ENCODE results near the gene PLIN5.

Gene PLIN5, protein sequence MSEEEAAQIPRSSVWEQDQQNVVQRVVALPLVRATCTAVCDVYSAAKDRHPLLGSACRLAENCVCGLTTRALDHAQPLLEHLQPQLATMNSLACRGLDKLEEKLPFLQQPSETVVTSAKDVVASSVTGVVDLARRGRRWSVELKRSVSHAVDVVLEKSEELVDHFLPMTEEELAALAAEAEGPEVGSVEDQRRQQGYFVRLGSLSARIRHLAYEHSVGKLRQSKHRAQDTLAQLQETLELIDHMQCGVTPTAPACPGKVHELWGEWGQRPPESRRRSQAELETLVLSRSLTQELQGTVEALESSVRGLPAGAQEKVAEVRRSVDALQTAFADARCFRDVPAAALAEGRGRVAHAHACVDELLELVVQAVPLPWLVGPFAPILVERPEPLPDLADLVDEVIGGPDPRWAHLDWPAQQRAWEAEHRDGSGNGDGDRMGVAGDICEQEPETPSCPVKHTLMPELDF

DNA sequence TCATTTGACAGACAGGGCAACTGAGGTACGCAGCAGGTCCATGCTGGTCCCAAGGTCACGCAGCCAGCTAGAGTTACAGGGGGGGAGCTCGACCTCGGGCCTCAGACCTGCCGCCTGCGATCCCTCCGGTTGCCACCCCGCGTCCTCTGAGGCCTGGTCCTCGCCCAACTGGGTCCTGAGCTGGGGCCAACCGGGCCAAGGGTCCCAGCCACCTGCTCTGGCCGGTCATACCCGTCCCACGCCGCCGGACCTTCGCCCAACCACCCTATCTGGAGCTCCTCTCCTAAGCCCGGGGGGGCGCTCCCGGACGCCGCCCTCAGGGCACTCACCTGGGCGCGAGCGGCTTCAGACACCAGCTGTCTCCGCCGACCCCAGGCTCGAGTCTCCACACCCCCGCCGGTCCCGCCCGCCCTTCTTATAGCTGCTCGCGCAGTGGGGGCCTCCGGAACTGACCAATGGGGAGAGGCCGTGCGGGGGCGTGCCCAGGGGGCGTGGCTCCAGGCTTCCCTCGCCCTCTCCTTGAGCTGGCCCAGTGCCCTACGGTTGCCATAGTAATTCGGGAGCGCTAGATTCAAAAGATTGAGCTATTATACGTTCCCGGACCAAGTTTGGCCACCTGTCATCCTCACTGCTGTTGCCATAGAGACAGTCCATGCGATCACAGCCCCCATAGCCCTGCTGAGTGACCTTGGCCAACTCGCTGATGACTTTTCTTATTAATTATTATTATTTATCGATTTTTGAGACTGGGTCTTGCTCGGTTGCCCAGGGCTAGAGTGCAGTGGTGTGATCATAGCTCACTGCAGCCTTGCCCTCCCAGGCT, at the start of gene PLIN5:
Gene PLIN5, minus strand, starts transcription at position 389 of the 823 bp plus-strand sequence. CDS start 1,150 bp downstream, outside the sequence.
- CTCF ChIA-PET: interaction anchor here (0.6 to 1.6 kb wide), 5 partner anchors 10 to 1621 kb away, joined by 3 to 8 read pairs (median 4); no protein-coding TSS in a partner anchor
- DNase-seq: peak; percentile 52
- Mint-ChIP-seq H3K27ac (no peak within 1 kb of the TSS), H3K4me1 (peaks cover 5% of the 10 kb centered on the region), H3K36me3 (no peaks in the 10 kb centered on the region), H3K9me3 (no peaks in the 10 kb centered on the region), H3K27me3 (peaks cover 76% of the 10 kb centered on the region), H3K4me3 (no peak within 1 kb of the TSS)

DNA sequence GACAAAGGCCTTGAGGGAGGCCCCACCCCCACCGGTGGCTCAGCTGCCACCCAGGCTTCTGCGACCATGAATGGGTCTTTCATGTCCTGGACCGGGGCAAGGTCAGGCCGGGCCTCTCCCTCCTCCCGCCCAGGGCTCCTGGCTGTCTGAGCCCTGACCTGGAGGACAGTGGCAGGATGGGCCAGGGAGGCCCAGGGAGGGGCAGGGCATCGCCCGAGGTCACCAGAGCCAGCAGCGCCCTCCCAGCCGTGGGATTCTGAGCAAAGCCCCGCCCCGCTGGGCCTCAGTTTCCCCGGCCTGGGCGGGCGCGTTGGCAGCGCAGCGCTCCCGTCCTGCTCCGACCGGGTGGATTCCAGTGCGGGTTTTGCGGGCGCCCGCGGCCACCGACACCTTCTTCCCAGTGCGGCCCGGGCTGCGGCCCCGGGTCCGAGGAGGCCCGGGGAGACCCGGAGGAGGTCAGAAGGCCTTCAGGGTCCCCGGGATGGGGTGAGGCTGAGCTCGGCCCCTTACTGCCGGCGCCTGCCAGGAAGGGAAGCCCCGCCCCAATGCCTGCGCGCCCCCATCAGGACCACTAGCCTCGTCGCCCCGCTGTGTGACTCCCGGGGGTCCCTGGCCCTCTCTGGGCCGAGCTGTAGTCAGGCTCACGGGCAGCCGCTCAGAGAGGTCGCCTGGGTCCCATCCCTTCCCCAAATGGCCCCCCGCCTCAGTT, 49.1 kb upstream of the PLIN5 start:
- H3K36me3 Mint-ChIP-seq: no peaks in the 10 kb centered on the region
- H3K4me1 Mint-ChIP-seq: peaks cover 7% of the 10 kb centered on the region
- no peaks in the 10 kb centered on the region for H3K9me3 Mint-ChIP-seq
- no peak for DNase-seq
- H3K27me3 Mint-ChIP-seq: peaks cover 77% of the 10 kb centered on the region
- no peak overlapping the region for H3K27ac Mint-ChIP-seq
- CTCF ChIA-PET: interaction anchor here (0.8 kb wide), 1 partner anchor 52 kb away, joined by 6 read pairs; no protein-coding TSS in a partner anchor
- H3K4me3 Mint-ChIP-seq: no peak overlapping the region

DNA sequence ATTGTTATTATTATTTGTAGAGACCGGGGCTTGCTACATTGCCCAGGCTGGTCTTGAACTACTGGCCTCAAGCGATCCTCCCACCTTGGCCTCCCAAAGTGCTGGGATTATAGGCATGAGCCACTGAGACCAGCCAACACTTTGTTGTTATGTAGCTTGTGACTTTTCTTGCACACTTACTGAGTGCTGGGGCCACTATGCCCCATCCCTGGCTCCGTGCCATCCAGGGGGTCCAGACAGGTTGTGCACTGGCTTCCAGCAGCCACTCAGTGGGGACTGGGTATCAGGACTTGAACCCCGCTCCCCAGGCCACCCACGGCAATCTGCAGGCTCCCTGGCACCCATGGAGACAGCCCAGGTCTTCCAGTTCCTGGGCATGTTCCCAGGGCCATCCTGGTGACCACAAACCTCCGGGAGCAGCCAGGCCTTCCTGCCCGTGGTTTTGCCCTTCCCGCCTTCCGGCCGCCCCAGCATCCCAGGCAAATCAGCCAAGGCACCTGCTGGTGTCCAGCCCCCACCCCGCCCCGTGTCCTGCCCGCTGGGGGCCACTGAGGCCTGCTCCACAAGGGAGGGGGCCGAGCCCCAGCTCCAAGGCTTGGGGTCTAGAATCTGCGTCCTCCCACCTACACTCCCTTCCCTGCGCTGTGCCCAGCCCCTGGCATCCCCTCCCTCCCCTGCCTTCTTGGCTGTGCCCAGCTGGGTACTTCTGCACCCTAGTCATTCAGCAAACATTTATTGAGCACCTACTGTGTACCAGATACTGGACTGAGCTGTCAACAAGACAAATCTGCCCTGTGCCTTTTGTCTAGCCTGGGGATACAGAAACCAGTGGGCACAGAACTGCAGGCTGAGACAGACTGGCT, 48.2 kb upstream of the PLIN5 start:
- no peak overlapping the region for H3K4me3 Mint-ChIP-seq
- H3K27me3 Mint-ChIP-seq: peaks cover 86% of the 10 kb centered on the region
- no peaks in the 10 kb centered on the region for H3K9me3 Mint-ChIP-seq
- DNase-seq: no peak
- H3K4me1 Mint-ChIP-seq: peaks cover 7% of the 10 kb centered on the region
- H3K36me3 Mint-ChIP-seq: no peaks in the 10 kb centered on the region
- CTCF ChIA-PET: no interaction called here
- H3K27ac Mint-ChIP-seq: no peak overlapping the region

DNA sequence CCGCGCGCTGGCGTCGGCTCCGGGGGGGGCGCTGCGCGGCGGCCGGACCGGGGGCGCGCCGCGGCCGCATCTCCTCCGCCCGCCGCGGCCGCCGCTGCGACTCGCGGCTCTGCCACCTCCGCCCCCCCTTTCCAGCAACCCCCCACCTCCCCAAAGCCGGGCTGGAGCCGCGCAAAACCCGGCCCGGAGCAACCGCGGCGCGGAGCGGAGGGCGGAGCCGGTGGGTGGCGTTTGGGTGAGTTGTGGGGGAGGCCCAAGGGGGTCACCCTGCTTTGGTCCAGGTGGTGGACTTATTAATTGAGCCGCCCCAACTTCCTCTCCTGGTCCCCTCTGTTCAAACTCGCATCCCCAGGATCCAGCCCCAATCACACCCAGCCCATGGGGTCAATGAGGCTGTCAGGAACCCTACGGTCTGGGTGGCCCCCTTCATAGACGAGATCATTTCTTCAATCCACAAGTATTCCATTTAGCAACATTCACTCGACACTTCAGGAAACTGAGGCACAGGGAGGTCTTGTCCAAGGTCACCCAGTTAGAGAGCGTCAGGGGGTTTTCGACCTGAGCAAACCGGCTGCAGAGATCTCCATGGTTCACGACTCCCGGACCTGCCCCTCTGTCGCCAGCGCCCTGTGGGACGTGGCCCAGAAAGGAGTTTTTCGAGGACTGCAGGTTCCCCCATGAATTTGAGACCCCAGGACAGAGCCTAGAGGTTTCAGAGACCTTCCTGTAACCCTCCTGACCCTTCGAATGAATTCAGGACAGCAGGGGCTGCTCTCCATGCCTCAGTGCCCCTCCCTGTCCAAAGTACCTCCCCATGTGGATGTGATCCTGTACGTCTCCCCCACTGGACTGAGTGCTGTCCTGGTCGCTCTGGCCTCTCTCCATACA, 46.9 kb upstream of the PLIN5 start:
- no peak for DNase-seq
- peak overlapping the region; percentile 43 for H3K4me3 Mint-ChIP-seq
- peaks cover 92% of the 10 kb centered on the region for H3K27me3 Mint-ChIP-seq

DNA sequence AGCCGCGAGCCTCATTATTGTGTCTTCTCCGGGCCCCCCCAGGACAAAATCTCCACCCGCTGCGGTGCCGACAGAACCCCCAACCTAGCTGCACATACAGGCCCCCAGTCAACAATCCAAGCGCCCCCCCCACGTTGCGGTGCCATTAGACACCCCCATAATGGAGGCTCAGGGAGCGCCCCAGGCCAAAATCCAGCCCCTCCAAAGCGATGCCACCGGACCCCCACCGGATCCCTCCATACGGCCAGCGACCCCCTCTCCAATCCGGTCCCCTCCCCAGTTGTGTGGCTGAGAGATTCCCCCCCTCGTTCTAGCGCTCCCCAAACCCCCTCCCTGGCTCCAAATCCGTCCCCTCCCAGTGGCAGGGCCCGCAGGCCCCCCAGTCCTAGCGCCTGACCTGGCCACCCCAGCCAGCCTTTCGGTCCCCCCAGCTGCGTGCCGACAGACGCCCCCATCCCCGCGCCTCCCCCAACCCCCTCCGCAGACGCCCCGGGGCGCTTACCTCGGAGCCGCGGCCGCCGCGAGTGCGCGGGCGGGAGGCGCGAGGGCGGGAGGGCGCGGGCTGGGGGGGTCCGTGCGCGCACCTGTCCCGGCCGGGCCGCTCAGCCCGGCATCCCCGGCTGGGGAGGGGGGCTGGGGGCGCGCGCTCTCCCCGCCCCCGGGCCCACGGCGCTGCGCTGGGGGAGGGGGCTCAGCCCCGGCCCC, 46.1 kb upstream of the PLIN5 start:
- no peak overlapping the region for H3K27ac Mint-ChIP-seq
- H3K9me3 Mint-ChIP-seq: no peaks in the 10 kb centered on the region
- no peak for DNase-seq
- peaks cover 7% of the 10 kb centered on the region for H3K4me1 Mint-ChIP-seq
- H3K36me3 Mint-ChIP-seq: no peaks in the 10 kb centered on the region
- no peak overlapping the region for H3K4me3 Mint-ChIP-seq
- H3K27me3 Mint-ChIP-seq: peaks cover 97% of the 10 kb centered on the region
- CTCF ChIA-PET: interaction anchor here (1.3 kb wide), 1 partner anchor 56 kb away, joined by 3 read pairs; no protein-coding TSS in a partner anchor

More for the DNA sequence above, 46.9 kb upstream of the PLIN5 start:
- Mint-ChIP-seq H3K9me3 (no peaks in the 10 kb centered on the region), H3K27ac (no peak overlapping the region), H3K36me3 (no peaks in the 10 kb centered on the region), H3K4me1 (peaks cover 7% of the 10 kb centered on the region)
- CTCF ChIA-PET: no interaction called here

DNA sequence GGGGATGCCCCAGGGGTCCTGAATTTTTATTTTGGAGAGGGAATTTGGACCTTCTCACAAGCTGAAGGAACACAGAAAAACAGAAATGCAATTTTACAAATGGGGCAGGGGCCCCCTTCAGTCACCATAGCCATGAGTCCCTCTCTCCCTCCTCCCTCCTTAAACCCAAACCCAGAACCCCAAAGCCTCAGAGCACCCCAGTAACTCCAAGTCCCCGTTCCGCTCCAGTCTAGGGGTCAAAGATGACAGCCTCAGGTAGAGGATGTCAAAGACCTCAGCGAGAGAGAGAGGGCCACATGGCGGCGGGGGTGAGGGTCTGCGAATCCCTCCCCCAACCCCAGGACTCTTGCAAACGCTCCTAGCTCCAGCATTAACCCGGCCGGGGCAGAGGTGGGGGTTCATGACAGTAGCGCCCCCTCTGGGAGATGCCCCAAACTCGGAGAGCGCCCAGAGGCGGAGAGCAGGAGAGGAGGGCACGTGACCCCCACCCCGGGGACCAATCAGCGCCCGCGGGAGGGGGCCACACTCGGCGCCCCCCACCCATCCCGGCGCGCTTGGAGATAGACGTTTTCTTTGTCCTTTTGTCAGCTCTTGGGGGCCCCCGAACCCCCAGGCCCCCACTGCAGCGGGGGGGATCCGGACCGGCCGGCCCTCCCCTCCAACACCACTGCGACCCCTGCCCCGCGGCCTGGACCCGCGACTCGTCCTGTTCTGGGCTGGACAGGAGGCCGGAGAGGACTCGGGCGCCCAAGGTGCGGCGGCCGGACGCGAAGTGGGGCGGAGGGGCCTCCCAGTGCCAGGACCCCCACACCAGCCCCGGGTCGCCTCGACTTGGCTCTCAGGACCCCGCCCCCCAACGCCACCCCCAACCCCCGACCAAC, 45.2 kb upstream of the PLIN5 start:
- H3K27ac Mint-ChIP-seq: no peak overlapping the region
- H3K27me3 Mint-ChIP-seq: peaks cover 97% of the 10 kb centered on the region
- CTCF ChIA-PET: interaction anchor here (1.3 to 1.5 kb wide), 2 partner anchors 10 to 57 kb away, joined by 3 to 5 read pairs; no protein-coding TSS in a partner anchor
- H3K9me3 Mint-ChIP-seq: no peaks in the 10 kb centered on the region
- no peaks in the 10 kb centered on the region for H3K36me3 Mint-ChIP-seq
- DNase-seq: no peak
- peaks cover 7% of the 10 kb centered on the region for H3K4me1 Mint-ChIP-seq
- no peak overlapping the region for H3K4me3 Mint-ChIP-seq

DNA sequence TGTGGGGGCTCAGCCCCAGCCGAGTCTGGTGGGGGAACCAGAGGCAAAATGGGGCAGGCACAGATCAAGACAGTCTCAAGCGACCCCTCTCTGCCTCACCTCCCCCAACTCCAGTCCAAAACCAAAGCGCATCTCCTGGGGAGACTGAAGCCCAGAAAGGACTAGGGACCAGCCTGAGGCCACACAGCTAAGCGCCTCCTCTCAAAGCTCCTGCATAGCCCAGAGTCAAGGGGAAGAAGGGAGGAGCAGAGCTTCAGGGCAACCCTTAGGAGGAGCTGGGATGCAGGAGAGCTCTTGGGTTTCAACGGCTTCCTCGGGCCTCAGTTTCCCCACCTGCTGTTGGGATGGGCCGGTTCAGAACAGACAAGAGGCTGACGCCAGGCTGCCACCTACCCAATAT, 44.4 kb upstream of the PLIN5 start:
- no peak overlapping the region for H3K4me3 Mint-ChIP-seq

DNA sequence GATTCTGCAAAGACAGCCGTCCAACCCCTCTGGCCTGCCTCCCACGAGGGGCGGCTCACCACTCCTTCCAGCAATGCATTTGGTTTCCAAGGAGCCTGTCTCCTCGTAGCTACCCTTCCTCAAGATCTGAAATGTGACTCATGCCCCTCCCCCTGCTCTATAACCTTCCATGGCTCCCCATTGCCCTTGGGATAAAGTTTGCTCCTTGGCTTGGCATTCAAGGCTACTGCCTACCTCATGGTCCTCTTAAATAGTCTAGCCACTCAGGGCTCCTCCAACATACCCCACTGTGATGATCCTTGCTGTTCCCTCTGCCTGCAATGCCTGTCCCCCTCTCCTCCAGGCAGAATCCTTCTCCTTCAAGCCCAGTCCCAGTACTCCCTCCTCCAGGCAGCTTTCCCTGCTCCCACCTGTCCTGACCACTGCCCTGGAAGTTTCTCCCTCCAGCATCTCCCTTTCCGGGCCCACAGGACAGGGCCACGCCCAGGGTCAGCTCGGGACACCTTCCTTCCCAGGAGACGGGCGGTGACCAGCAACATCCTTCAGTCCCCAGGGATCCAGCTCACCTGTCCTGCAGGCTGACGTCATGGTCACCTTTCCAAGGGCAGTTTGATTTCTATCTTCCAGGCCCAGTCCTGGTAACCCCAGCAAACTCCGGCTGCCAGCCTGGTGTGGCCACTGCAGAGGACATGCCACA, 43.7 kb upstream of the PLIN5 start:
- H3K4me3 Mint-ChIP-seq: no peak overlapping the region
- DNase-seq: no peak
- H3K27ac Mint-ChIP-seq: no peak overlapping the region
- no peaks in the 10 kb centered on the region for H3K9me3 Mint-ChIP-seq
- CTCF ChIA-PET: interaction anchor here (1.5 kb wide), 2 partner anchors 8 to 58 kb away, joined by 5 to 6 read pairs; no protein-coding TSS in a partner anchor
- peaks cover 7% of the 10 kb centered on the region for H3K4me1 Mint-ChIP-seq
- peaks cover 97% of the 10 kb centered on the region for H3K27me3 Mint-ChIP-seq
- no peaks in the 10 kb centered on the region for H3K36me3 Mint-ChIP-seq

More for the DNA sequence above, 44.4 kb upstream of the PLIN5 start:
- H3K27ac Mint-ChIP-seq: no peak overlapping the region
- peaks cover 97% of the 10 kb centered on the region for H3K27me3 Mint-ChIP-seq
- no peak for DNase-seq
- H3K36me3 Mint-ChIP-seq: no peaks in the 10 kb centered on the region
- no peaks in the 10 kb centered on the region for H3K9me3 Mint-ChIP-seq
- peaks cover 7% of the 10 kb centered on the region for H3K4me1 Mint-ChIP-seq
- CTCF ChIA-PET: interaction anchor here (1.5 kb wide), 2 partner anchors 9 to 57 kb away, joined by 5 to 6 read pairs; no protein-coding TSS in a partner anchor

DNA sequence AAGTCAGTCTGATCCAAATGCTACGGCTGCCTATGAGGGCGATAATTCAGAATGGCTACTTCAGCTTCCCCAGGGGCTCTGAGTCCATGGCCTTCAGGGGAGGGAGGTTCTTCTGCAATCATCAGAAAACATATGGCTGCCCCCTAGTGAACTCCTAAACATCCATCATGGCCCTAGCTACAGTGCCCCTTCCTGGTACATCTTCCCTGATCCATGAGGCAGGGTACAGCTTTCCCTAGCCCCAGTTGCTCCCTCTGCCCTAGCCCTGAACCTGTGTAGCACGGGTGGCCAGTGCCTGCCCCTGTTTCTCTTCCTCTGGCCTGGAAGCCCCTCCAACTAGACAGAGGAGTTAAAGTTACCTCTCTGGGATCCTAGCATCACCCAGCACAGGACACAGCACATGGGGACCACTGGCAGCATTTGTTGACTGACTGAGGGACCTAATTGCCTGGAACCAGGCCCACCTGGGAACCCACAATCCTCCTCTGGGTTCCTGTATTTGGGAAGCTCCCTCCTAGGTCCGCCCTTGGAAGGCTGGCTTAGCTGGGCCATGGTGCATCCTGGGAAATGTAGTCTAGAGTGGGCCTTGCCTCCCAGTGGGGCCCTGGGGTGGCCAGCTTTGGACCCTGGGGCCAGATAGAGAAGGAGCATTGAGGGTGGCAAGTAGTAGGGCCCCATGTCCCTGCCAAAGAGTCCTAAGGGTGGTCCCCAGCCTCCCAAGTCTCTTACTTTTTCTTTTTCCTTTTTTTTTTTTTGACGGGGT, 42.2 kb upstream of the PLIN5 start:
- CTCF ChIA-PET: interaction anchor here (1.0 to 2.6 kb wide), 10 partner anchors 10 to 155 kb away, joined by 3 to 27 read pairs (median 6); partner anchors contain the start of gene SEMA6B
- Mint-ChIP-seq H3K36me3 (no peaks in the 10 kb centered on the region), H3K27me3 (peaks cover 84% of the 10 kb centered on the region)

More for the DNA sequence above, 42.2 kb upstream of the PLIN5 start:
- no peak overlapping the region for H3K27ac Mint-ChIP-seq
- H3K4me3 Mint-ChIP-seq: no peak overlapping the region
- H3K4me1 Mint-ChIP-seq: peaks cover 4% of the 10 kb centered on the region
- no peak for DNase-seq
- no peaks in the 10 kb centered on the region for H3K9me3 Mint-ChIP-seq
